Fibroblast of villous mesenchyme (primary cell): Measurements from ENCODE around the gene NFATC4. TPM values are rescaled to one million over a fixed set of nuclear protein-coding genes. Genes with fewer than 3 reads are reported as not detected.
A peak's percentile ranks its signal among the peaks of the same experiment; 100 is the strongest.
"Not testable (repeated sequence)": the region's sequence is repeated elsewhere in the genome, so short reads cannot be mapped to it uniquely, and the experiment has no call there.

Experiments used
- DNase-seq: peaks from one replicate; pipeline ENCODE4 v3.0.0-alpha.2; 2010; ENCODE audit warnings: low read depth
- H3K4me3 ChIP-seq: 2 replicates; pipeline ENCODE4 v1.5.1; 2011; ENCODE audit warnings: low read depth, mild to moderate bottlenecking, low read length
- CTCF ChIP-seq: IDR thresholded peaks from 2 replicates; pipeline ENCODE4 v1.5.1; 2012; ENCODE audit warnings: low read depth, mild to moderate bottlenecking, low read length; ENCODE audit not compliant: insufficient read depth
- total RNA-seq: library from RNA; depleted of rRNA; stranded (reverse); fragments of >200 nt; gene quantifications from 2 replicates; pipeline ENCODE4 v1.2.3, GENCODE V29; 2012

The NFATC4 gene
- total RNA-seq, 1 donor, result 68.2 TPM

- no peak overlapping the region for H3K4me3 ChIP-seq
- no peak for DNase-seq
Observed at GRCh38 chr14:24370748-24371147, 2.8 kb downstream of the NFATC4 start.

GRCh38 chr14:24371605-24372004, 3.6 kb downstream of the NFATC4 start:
- H3K4me3 ChIP-seq, DNase-seq: not testable (repeated sequence)

More at GRCh38 chr14:24370748-24371147, 2.8 kb downstream of the NFATC4 start:
- no peak for TF ChIP-seq CTCF

- H3K4me3 ChIP-seq, result no peak overlapping the region
- no peak for TF ChIP-seq CTCF
- DNase-seq, result peak; percentile 28
Observed at GRCh38 chr14:24372701-24373416, 4.9 kb downstream of the NFATC4 start.

GRCh38 chr14:24376448-24377070, 8.6 kb downstream of the NFATC4 start:
- TF ChIP-seq CTCF, result no peak
- DNase-seq, result no peak
- H3K4me3 ChIP-seq, result no peak overlapping the region

GRCh38 chr14:24377126-24377525, 9.1 kb downstream of the NFATC4 start:
- no peak for TF ChIP-seq CTCF
- no peak for DNase-seq
- no peak overlapping the region for H3K4me3 ChIP-seq

GRCh38 chr14:24377657-24378056, 9.7 kb downstream of the NFATC4 start:
- TF ChIP-seq CTCF, result no peak
- no peak for DNase-seq
- H3K4me3 ChIP-seq, result no peak overlapping the region

- no peak overlapping the region for H3K4me3 ChIP-seq
- no peak for TF ChIP-seq CTCF
- no peak for DNase-seq
Observed at GRCh38 chr14:24378327-24378726, 10.3 kb downstream of the NFATC4 start.
